Measurements from ENCODE around the gene PACSIN1. TPM values are rescaled to one million over a fixed set of nuclear protein-coding genes. Genes with fewer than 3 reads are reported as not detected.

The PACSIN1 gene
- polyA plus RNA-seq, 1 donor from 2014 or later = 3.1 TPM

GRCh38 chr6:34553750-34554149, 87.9 kb downstream of the PACSIN1 start:
- Histone ChIP-seq H3K36me3 (ENCODE audit: insufficient read depth, low read length) (no peaks in the 10 kb centered on the region), H3K4me3 (ENCODE audit: low read length) (no peak overlapping the region), H2AFZ (ENCODE audit: low read depth, low read length) (no peak overlapping the region), H3K9me3 (ENCODE audit: low read length) (no peaks in the 10 kb centered on the region), H3K27ac (ENCODE audit: low read length) (no peak overlapping the region), H4K20me1 (ENCODE audit: insufficient read depth) (no peaks in the 10 kb centered on the region), H3K4me2 (ENCODE audit: low read length) (no peak overlapping the region), H3K27me3 (ENCODE audit: insufficient read depth, low read depth, low read length) (no peaks in the 10 kb centered on the region), H3F3A (ENCODE audit: insufficient read depth, low read length, poor library complexity, severe bottlenecking) (no peaks in the 10 kb centered on the region), H3K9ac (ENCODE audit: low read length) (no peak overlapping the region), H3K79me2 (replicated peaks; ENCODE audit: insufficient read depth, low read length) (no peaks in the 10 kb centered on the region), H3K9me2 (ENCODE audit: insufficient read depth, low read length) (no peaks in the 10 kb centered on the region)
- TF ChIP-seq POLR2AphosphoS5 (IDR thresholded peaks at IDR 0.05) = no peak

- no peaks in the 10 kb centered on the region for H3K36me3 ChIP-seq (ENCODE audit: insufficient read depth, low read length)
- H3K79me2 ChIP-seq (replicated peaks; ENCODE audit: insufficient read depth, low read length) = no peaks in the 10 kb centered on the region
- no peak overlapping the region for H3K4me2 ChIP-seq (ENCODE audit: low read length)
- H3K27me3 ChIP-seq (ENCODE audit: insufficient read depth, low read depth, low read length) = no peaks in the 10 kb centered on the region
- H3K9me3 ChIP-seq (ENCODE audit: low read length) = no peaks in the 10 kb centered on the region
- H3F3A ChIP-seq (ENCODE audit: insufficient read depth, low read length, poor library complexity, severe bottlenecking) = no peaks in the 10 kb centered on the region
- H3K9me2 ChIP-seq (ENCODE audit: insufficient read depth, low read length) = no peaks in the 10 kb centered on the region
- H2AFZ ChIP-seq (ENCODE audit: low read depth, low read length) = no peak overlapping the region
- no peak overlapping the region for H3K4me3 ChIP-seq (ENCODE audit: low read length)
- H3K27ac ChIP-seq (ENCODE audit: low read length) = no peak overlapping the region
- TF ChIP-seq EZH2 (IDR thresholded peaks at IDR 0.05; ENCODE audit: borderline replicate concordance, insufficient read depth, low read length, poor library complexity, severe bottlenecking) (no peak), REST (IDR thresholded peaks at IDR 0.05; ENCODE audit: borderline replicate concordance) (no peak), RAD21 (conservative IDR thresholded peaks at IDR 0.05) (no peak), SMC3 (conservative IDR thresholded peaks at IDR 0.05; ENCODE audit: poor library complexity) (no peak), MXI1 (conservative IDR thresholded peaks at IDR 0.05; ENCODE audit: poor library complexity, severe bottlenecking) (no peak), POLR2AphosphoS5 (IDR thresholded peaks at IDR 0.05) (no peak), EP300 (conservative IDR thresholded peaks at IDR 0.05; ENCODE audit: poor library complexity, severe bottlenecking) (no peak), CTCF (IDR thresholded peaks at IDR 0.05; ENCODE audit: poor library complexity, severe bottlenecking) (no peak)
- H3K9ac ChIP-seq (ENCODE audit: low read length) = no peak overlapping the region
- no peaks in the 10 kb centered on the region for H4K20me1 ChIP-seq (ENCODE audit: insufficient read depth)
Observed at GRCh38 chr6:34554291-34555006, 88.6 kb downstream of the PACSIN1 start.

- H3K9ac ChIP-seq (ENCODE audit: low read length) = no peak overlapping the region
- no peak overlapping the region for H3K4me2 ChIP-seq (ENCODE audit: low read length)
- no peaks in the 10 kb centered on the region for H3K79me2 ChIP-seq (replicated peaks; ENCODE audit: insufficient read depth, low read length)
- H3K27me3 ChIP-seq (ENCODE audit: insufficient read depth, low read depth, low read length) = no peaks in the 10 kb centered on the region
- H3K9me2 ChIP-seq (ENCODE audit: insufficient read depth, low read length) = no peaks in the 10 kb centered on the region
- H3F3A ChIP-seq (ENCODE audit: insufficient read depth, low read length, poor library complexity, severe bottlenecking) = no peaks in the 10 kb centered on the region
- H3K9me3 ChIP-seq (ENCODE audit: low read length) = no peaks in the 10 kb centered on the region
- H4K20me1 ChIP-seq (ENCODE audit: insufficient read depth) = no peaks in the 10 kb centered on the region
- no peak for TF ChIP-seq EP300 (conservative IDR thresholded peaks at IDR 0.05; ENCODE audit: poor library complexity, severe bottlenecking)
- no peak for TF ChIP-seq RAD21 (conservative IDR thresholded peaks at IDR 0.05)
- no peak for TF ChIP-seq SMC3 (conservative IDR thresholded peaks at IDR 0.05; ENCODE audit: poor library complexity)
- no peak for TF ChIP-seq REST (IDR thresholded peaks at IDR 0.05; ENCODE audit: borderline replicate concordance)
- no peak for TF ChIP-seq MXI1 (conservative IDR thresholded peaks at IDR 0.05; ENCODE audit: poor library complexity, severe bottlenecking)
- no peak for TF ChIP-seq POLR2AphosphoS5 (IDR thresholded peaks at IDR 0.05)
- TF ChIP-seq EZH2 (IDR thresholded peaks at IDR 0.05; ENCODE audit: borderline replicate concordance, insufficient read depth, low read length, poor library complexity, severe bottlenecking) = no peak
- no peak for TF ChIP-seq TAF1 (IDR thresholded peaks at IDR 0.05; ENCODE audit: low read depth)
- no peak for TF ChIP-seq CTCF (IDR thresholded peaks at IDR 0.05; ENCODE audit: poor library complexity, severe bottlenecking)
- no peak overlapping the region for H3K27ac ChIP-seq (ENCODE audit: low read length)
- H3K4me3 ChIP-seq (ENCODE audit: low read length) = no peak overlapping the region
- H2AFZ ChIP-seq (ENCODE audit: low read depth, low read length) = no peak overlapping the region
- no peaks in the 10 kb centered on the region for H3K36me3 ChIP-seq (ENCODE audit: insufficient read depth, low read length)
Observed at GRCh38 chr6:34555007-34555322, 89.1 kb downstream of the PACSIN1 start.
